Measurements from ENCODE around the gene REXO4. TPM values are rescaled to one million over a fixed set of nuclear protein-coding genes. Genes with fewer than 3 reads are reported as not detected.

REXO4 gene
- total RNA-seq, 1 donor from 2014 or later: 24.4 TPM

DNA sequence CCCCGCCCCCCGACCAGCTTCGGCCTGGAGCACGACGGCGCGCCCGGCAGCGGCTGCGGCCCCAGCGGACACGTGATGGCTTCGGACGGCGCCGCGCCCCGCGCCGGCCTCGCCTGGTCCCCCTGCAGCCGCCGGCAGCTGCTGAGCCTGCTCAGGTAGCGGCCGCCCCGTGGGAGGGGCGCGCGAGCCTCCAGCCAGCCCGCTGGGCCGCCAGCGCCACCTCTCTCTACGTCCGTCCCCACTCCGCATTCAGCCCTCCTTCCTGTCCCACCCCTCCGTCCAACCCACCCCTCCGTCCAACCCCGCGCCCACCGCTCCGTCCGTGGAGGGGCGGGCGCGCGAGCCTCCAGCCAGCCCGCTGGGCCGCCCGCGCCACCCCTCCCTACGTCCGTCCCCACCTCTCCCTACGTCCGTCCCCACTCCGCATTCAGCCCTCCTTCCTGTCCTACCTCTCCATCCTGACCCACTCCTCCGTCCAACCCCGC lies 10.8 kb upstream of the REXO4 start:
- TF ChIP-seq, protein P1, sequence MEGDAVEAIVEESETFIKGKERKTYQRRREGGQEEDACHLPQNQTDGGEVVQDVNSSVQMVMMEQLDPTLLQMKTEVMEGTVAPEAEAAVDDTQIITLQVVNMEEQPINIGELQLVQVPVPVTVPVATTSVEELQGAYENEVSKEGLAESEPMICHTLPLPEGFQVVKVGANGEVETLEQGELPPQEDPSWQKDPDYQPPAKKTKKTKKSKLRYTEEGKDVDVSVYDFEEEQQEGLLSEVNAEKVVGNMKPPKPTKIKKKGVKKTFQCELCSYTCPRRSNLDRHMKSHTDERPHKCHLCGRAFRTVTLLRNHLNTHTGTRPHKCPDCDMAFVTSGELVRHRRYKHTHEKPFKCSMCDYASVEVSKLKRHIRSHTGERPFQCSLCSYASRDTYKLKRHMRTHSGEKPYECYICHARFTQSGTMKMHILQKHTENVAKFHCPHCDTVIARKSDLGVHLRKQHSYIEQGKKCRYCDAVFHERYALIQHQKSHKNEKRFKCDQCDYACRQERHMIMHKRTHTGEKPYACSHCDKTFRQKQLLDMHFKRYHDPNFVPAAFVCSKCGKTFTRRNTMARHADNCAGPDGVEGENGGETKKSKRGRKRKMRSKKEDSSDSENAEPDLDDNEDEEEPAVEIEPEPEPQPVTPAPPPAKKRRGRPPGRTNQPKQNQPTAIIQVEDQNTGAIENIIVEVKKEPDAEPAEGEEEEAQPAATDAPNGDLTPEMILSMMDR (conservative IDR thresholded peaks at IDR 0.05; ENCODE audit: low read depth, low read length): no peak
- DNase-seq (ENCODE audit: low read depth): no peak
- peak overlapping the region; percentile 14 for H3K4me3 ChIP-seq (ENCODE audit: low read depth, low read length)

DNA sequence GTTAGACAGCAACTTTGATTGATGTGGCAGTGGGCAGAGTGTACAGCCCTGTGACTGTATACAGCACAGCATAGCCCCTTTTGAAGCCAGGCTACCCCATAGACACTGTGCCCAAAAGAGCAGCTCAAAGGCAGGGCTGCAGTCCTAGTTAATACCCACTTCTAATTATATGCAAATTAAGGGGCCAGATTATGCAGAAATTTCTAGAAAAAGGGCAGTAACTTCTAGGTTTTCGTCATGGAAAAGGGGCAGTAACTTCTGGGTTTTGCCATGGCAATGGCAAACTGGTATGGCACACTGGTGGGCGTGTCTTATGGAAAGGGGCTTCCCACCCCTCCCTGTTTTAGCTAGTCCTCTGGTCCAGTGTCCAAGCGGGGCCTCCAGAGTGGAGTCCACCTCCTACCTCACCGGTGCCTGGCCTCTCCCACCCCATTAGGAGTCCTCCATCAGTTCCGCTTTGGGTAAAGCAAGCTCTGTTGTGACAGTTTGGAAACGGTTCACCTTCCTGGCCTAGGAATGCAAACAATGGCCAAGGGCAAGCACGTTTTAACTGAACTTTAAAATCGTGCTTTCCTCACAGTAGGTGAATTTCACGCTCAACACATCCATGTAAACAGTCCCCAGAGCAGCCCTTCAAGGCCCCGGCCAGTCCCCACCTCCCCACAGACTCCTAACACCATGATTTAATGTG lies 10.0 kb upstream of the REXO4 start:
- no peak overlapping the region for H3K4me3 ChIP-seq (ENCODE audit: low read depth, low read length)
- TF ChIP-seq, protein P1 (conservative IDR thresholded peaks at IDR 0.05; ENCODE audit: low read depth, low read length): no peak

DNA sequence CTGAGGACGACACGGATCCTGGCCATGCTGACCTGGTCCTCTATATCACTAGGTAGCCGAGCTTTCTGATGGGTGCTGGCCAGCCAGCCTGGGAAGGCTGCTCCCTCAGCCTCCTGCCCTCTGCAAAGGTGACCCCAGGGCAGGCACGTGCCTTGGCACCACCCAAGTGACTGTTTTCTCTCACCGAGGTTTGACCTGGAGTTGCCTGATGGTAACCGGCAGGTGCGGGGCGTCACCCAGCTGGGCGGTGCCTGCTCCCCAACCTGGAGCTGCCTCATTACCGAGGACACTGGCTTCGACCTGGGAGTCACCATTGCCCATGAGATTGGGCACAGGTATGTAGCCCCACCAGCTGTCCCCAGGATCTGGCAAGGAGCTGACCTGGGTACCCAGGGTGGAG lies 8.2 kb upstream of the REXO4 start:
- no peak for DNase-seq (ENCODE audit: low read depth)
- no peak overlapping the region for H3K4me3 ChIP-seq (ENCODE audit: low read depth, low read length)
- TF ChIP-seq, protein P1 (conservative IDR thresholded peaks at IDR 0.05; ENCODE audit: low read depth, low read length): no peak

More for the DNA sequence above, 10.0 kb upstream of the REXO4 start:
- no peak for DNase-seq (ENCODE audit: low read depth)

DNA sequence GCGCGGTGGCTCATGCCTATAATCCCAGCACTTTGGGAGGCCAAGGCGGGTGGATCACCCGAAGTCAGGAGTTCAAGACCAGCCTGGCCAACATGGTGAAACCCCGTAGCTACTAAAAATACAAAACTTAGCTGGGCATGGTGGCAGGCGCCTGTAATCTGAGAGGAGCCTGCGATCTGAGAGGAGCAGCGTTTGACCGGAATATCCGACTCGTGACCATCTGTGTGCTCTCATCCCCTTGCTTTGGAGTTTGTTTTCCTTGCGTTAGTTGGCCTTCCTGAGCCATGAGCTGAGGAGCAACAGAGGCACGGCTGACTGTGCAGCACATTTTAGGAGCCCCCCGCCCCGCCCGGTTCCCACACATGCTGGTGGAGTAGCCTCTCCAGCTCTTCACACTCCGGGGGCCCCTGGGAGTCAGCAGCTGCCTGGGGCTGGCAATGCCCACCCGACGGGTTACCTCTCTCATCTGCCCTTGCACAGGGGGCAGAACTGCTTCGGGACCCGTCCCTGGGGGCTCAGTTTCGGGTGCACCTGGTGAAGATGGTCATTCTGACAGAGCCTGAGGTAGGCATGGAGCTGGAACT lies 7.3 kb upstream of the REXO4 start:
- H3K4me3 ChIP-seq (ENCODE audit: low read depth, low read length): no peak overlapping the region
- TF ChIP-seq, protein P1 (conservative IDR thresholded peaks at IDR 0.05; ENCODE audit: low read depth, low read length): no peak
- no peak for DNase-seq (ENCODE audit: low read depth)

DNA sequence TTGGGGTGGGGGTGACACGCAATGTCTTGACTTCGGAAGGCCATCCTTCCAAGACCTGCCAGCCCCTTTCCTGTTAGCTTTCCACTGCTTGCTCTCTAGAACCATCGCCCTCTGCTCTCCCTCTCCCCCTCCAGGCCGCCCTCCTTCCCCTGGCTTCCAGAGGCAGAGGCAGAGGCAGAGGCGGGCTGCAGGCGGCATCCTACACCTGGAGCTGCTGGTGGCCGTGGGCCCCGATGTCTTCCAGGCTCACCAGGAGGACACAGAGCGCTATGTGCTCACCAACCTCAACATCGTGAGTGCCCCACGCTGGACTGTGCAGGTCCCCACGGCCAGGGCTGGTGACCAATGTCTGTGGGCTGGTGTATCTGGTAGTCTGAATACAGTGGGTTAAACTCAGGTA lies 6.4 kb upstream of the REXO4 start:
- DNase-seq (ENCODE audit: low read depth): no peak
- no peak overlapping the region for H3K4me3 ChIP-seq (ENCODE audit: low read depth, low read length)
- TF ChIP-seq, protein P1 (conservative IDR thresholded peaks at IDR 0.05; ENCODE audit: low read depth, low read length): no peak

DNA sequence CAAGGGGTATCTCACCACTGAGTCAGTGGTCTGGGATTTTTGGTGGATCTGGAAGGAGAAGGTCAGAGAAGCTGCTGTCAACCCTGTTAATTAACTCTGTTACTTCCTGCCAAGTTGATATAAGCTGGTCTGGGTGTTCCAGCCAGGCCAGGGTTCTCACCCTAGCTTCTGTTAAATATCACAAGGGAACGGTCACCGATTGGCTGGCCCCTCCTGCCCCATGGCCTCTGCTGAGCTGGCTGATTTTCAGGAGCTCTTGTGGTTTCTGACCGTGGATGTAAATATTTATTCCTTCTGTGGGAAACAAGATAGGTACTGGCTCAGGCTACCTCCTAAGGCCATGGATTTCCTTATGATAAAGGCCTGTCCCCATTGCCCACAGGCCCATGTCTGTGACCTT lies 5.4 kb upstream of the REXO4 start:
- TF ChIP-seq, protein P1 (conservative IDR thresholded peaks at IDR 0.05; ENCODE audit: low read depth, low read length): no peak
- H3K4me3 ChIP-seq (ENCODE audit: low read depth, low read length): no peak overlapping the region
- DNase-seq (ENCODE audit: low read depth): no peak
